Measurements from ENCODE around the gene ALK.
A peak's percentile ranks its signal among the peaks of the same experiment; 100 is the strongest.

The ALK gene

DNA sequence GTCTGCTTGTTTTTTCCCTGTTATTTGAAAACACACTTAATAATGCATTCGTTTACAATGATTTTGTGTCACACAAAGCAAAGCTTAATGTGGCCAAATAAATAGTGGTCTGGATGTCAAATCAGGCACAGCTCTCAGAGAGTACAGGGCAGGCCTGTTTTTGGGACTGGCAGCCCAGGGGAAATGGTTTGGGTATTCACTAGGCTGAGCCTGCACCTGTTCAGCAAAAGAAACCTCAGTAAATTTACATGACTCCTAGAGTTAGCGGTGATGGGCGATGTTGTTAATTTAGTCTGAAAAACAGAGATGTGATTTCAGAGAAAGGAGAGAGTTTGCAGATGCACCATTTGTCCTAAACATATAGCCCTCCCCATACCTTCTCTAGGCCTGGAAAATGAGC lies 197.1 kb downstream of the ALK start:
- no peak overlapping the region for H3K4me3 ChIP-seq (ENCODE audit: low read depth, low read length)
- TF ChIP-seq, protein P1, sequence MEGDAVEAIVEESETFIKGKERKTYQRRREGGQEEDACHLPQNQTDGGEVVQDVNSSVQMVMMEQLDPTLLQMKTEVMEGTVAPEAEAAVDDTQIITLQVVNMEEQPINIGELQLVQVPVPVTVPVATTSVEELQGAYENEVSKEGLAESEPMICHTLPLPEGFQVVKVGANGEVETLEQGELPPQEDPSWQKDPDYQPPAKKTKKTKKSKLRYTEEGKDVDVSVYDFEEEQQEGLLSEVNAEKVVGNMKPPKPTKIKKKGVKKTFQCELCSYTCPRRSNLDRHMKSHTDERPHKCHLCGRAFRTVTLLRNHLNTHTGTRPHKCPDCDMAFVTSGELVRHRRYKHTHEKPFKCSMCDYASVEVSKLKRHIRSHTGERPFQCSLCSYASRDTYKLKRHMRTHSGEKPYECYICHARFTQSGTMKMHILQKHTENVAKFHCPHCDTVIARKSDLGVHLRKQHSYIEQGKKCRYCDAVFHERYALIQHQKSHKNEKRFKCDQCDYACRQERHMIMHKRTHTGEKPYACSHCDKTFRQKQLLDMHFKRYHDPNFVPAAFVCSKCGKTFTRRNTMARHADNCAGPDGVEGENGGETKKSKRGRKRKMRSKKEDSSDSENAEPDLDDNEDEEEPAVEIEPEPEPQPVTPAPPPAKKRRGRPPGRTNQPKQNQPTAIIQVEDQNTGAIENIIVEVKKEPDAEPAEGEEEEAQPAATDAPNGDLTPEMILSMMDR (IDR thresholded peaks at IDR 0.05; ENCODE audit: control insufficient read depth, extremely low read depth, insufficient read depth) = no peak
- DNase-seq (ENCODE audit: low read depth) = no peak

DNA sequence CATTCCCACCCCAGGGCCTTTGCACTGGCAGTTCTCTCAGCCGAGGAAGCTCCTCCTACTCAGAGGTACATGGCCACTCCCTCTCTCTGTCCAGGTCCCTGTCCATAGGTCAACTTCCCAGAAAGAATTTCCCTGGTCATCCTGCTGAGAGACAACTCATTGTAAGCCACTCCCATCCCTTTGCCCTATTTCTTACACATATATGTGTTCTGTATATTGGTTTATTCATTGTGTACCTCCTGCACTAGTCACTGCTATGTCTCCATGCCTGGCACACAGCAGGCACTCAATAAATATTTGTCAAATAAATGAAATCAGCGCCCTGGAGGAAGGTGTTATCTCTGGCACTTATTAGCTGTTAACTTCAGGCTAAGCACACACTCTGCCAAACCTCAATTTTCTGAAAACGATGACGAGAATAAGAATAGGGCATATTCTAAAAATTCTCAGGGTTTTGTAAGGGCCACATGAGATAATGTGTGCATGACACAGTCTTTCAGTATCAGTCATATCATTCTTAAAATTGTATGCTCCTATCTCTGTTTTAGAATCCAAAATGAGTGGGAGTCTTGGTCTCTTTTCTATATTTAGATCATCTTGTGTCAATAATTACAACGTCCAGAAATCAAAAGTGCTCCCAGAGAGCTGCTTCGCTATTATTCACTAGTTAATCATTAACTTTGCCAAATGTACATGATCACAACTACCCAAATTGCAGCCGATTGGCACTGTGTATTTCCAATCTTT lies 198.0 kb downstream of the ALK start:
- TF ChIP-seq, protein P1 (IDR thresholded peaks at IDR 0.05; ENCODE audit: control insufficient read depth, extremely low read depth, insufficient read depth) = no peak
- DNase-seq (ENCODE audit: low read depth) = peak; percentile 40
- H3K4me3 ChIP-seq (ENCODE audit: low read depth, low read length) = no peak overlapping the region

DNA sequence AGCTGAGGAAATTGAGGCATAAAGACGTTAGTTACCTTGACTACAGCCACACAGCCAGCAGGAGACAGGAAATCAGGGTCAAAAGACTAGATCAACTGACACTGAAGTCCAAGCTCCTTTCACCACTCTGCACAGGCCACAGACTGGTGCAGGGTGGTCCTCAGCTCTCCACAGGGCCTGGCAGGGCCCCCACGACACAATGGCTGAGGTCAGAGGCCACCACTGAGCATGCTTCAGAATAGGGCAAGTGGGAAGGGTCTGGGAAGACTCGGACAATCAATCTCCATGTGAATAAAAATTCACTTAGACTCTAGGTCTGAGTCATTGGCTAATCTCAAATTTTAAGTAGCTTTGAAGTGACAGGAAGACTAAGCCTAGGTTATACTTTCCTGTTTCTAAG lies 201.7 kb downstream of the ALK start:
- H3K4me3 ChIP-seq (ENCODE audit: low read depth, low read length) = no peak overlapping the region
- TF ChIP-seq, protein P1 (IDR thresholded peaks at IDR 0.05; ENCODE audit: control insufficient read depth, extremely low read depth, insufficient read depth) = no peak
- no peak for DNase-seq (ENCODE audit: low read depth)

DNA sequence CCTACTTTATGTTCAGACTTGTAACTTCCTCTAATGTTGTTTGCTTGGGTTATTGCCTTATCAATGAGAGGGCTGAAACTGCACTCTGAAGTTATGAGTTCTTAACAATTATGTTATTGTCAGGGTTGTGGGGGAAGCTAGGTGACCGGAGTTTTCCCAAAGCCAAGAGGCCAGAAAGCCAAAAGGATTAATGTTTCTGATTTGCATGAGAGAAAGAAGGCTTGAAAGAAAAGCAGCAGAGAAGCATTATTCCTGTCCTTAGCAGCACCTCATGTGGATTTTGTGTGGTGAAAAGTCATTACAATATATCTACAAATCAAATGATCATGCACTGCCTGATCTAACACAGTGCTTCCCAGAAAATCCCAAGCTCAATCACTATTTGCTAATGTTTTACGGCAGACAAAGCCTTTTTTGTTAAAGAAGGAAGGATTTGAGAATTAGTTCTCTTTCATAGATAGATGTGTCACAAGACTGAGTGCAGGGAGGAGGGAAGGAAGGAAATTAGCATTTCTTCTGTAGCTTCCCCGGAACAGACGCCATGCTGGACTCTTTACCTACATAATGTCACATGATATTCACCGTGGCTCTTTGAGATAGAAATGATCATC lies 203.2 kb downstream of the ALK start:
- H3K4me3 ChIP-seq (ENCODE audit: low read depth, low read length) = no peak overlapping the region
- no peak for DNase-seq (ENCODE audit: low read depth)
- TF ChIP-seq, protein P1 (IDR thresholded peaks at IDR 0.05; ENCODE audit: control insufficient read depth, extremely low read depth, insufficient read depth) = no peak

DNA sequence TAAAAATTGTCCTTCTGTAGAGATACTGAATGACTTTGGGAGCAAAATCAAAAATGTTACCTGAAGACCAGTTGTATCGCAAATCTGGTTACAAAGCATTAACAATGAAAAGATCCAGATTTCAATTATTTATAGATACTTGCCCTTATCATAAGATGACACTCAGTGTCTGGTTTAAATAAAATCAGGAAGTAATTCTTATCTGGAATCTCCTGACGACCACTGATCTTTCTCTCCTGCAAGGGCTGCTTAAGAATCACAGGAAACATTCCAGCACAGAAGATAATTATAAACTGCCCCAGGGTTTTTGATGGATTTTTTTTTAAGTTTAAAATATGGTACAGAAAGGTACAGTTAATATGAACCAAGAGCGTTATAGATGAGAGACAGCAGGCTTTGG lies 205.7 kb downstream of the ALK start:
- TF ChIP-seq, protein P1 (IDR thresholded peaks at IDR 0.05; ENCODE audit: control insufficient read depth, extremely low read depth, insufficient read depth) = no peak

DNA sequence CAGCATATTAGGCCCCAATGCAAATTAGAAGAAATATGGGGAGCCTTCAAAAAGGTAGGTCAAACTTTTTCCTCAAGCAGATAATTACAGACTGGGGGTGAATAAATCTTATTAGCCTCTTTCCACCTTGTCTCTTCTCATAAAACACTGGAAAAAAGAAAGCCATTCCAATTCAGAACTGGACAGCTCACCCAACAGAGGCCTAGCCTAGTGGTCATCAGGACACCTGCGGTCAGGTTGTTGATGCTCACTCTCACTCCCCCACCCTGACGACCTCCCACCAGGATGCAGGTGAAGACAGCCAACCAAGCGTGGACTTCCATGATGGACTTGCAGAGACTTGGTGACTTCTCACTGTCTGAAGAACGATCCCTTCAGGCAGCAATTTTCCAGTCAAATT lies 207.1 kb downstream of the ALK start:
- no peak overlapping the region for H3K4me3 ChIP-seq (ENCODE audit: low read depth, low read length)
- TF ChIP-seq, protein P1 (IDR thresholded peaks at IDR 0.05; ENCODE audit: control insufficient read depth, extremely low read depth, insufficient read depth) = no peak
- DNase-seq (ENCODE audit: low read depth) = no peak

More for the DNA sequence above, 205.7 kb downstream of the ALK start:
- no peak overlapping the region for H3K4me3 ChIP-seq (ENCODE audit: low read depth, low read length)
- DNase-seq (ENCODE audit: low read depth) = no peak
